Right lobe of liver (tissue), 6 donors: Measurements from ENCODE around the gene MAST4. TPM values are rescaled to one million over a fixed set of nuclear protein-coding genes. Genes with fewer than 3 reads are reported as not detected.

Source experiments
- ATAC-seq, 4 donors: fragments of 200-7000 bp; cut with Tn5 transposase; one replicate each; pipeline ENCODE4 v1.9.1; 2020; ENCODE audit warnings: mild to moderate bottlenecking in 4 of 4, moderate library complexity in 4 of 4
- DNase-seq, 3 donors: peaks; one replicate each; pipeline ENCODE4 v3.0.0-alpha.2; 2020
- H3K27ac ChIP-seq, 3 donors: fragments of 200-600 bp; one replicate each; pipeline ENCODE4 v1.8.0; 2022
- H3K27me3 ChIP-seq, 2 donors: fragments of 200-600 bp; one replicate each; pipeline ENCODE4 v1.8.0; 2022
- H3K36me3 ChIP-seq, 4 donors: fragments of 200-600 bp; sonication (generic) in 1 of 4; one replicate each; pipeline versions ENCODE4 v1.5.1 to v1.8.0; 2017 to 2022; ENCODE audit warnings: control low read depth in 1 of 4
- H3K4me1 ChIP-seq, 4 donors: fragments of 200-600 bp; sonication (generic) in 1 of 4; one replicate each; pipeline versions ENCODE4 v1.5.1 to v1.8.0; 2017 to 2022; ENCODE audit warnings: control low read depth in 1 of 4
- H3K4me3 ChIP-seq, 3 donors: fragments of 200-600 bp; one replicate each; pipeline ENCODE4 v1.8.0; 2022
- H3K9me3 ChIP-seq, 4 donors: fragments of 200-600 bp; sonication (generic) in 1 of 4; one replicate each; pipeline versions ENCODE4 v1.5.1 to v1.8.0; 2017 to 2022; ENCODE audit warnings: control low read depth in 1 of 4
- CTCF ChIP-seq, 4 donors: fragments of 200-600 bp in 3 of 4; fragments of 450-650 bp in 1 of 4; IDR thresholded peaks; one replicate each; pipeline versions ENCODE4 v1.5.1 to v1.8.0; 2016 to 2022; ENCODE audit warnings: antibody characterized with exemption in 4 of 4, mild to moderate bottlenecking in 2 of 4
- POLR2A ChIP-seq: fragments of 450-650 bp; IDR thresholded peaks from one replicate; pipeline ENCODE4 v1.6.1; 2017; ENCODE audit warnings: antibody characterized with exemption, mild to moderate bottlenecking
- WGBS: methylation state at CpG from one replicate; pipeline ENCODE4 v1.1.6; 2018; ENCODE audit warnings: low coverage, low lambda C conversion rate; ENCODE audit not compliant: insufficient coverage; ENCODE audit errors: missing lambda C conversion rate; 5-methylcytosine and 5-hydroxymethylcytosine counted together
- intact Hi-C, 2 donors: fragments of 100-400 bp; cut with DNase I; formaldehyde crosslinking; loops; one replicate each; pipeline versions ENCODE4 v1.11.2 to v1.14.1; 2022
- total RNA-seq, 6 experiments: library from RNA; depleted of rRNA in 2 of 6; stranded (reverse); fragments of >200 nt in 2 of 6; fragmentation: NEBNext Ultra II Directional in 3 of 6; extraction: Animal tissue kit (Norgen Biotek cat#: 25700) in 3 of 6; gene quantifications; one replicate each; pipeline versions ENCODE4 v1.1.0 to v1.2.4, GENCODE V29; 2016 to 2023
- donor health status: DM: no; HTN: yes; CAD: no.
- donor health status: DM: no; HTN: no; CAD: no.
- donor health status: DM: no; HTN: no; CAD: no.
- donor health status: DM: no; HTN: yes; CAD: no.
- donor health status: DM: no; HTN: yes; CAD: no.

The MAST4 gene
- total RNA-seq, 6 experiments from 2014 or later: 9.4 to 23.5 (median 13.9) TPM

GRCh38 chr5:66882606-66883227 is 286.5 kb downstream of the MAST4 start:
- H3K4me1 ChIP-seq: peaks cover 0 to 19% (median 5%) of the 10 kb centered on the region in 4 donors
- 48% methylated on average over 3 of the region's 3 CpGs for WGBS
- no peak overlapping the region for H3K27ac ChIP-seq
- DNase-seq: no peak
- no peaks in the 10 kb centered on the region for H3K36me3 ChIP-seq
- TF ChIP-seq POLR2A (no peak), CTCF (IDR thresholded peaks at IDR 0.05) (no peak)
- intact Hi-C loops: no loop called here
- ATAC-seq: peak in 1 of 4 donors; percentile 36
- H3K4me3 ChIP-seq: no peak overlapping the region
- no peaks in the 10 kb centered on the region for H3K9me3 ChIP-seq
- no peaks in the 10 kb centered on the region for H3K27me3 ChIP-seq

GRCh38 chr5:66884564-66885243 is 288.5 kb downstream of the MAST4 start:
- no peaks in the 10 kb centered on the region for H3K9me3 ChIP-seq
- no peak for TF ChIP-seq CTCF (IDR thresholded peaks at IDR 0.05)
- TF ChIP-seq POLR2A: no peak
- intact Hi-C loops: no loop called here
- no peaks in the 10 kb centered on the region for H3K27me3 ChIP-seq
- WGBS: 37% methylated on average over 10 of the region's 10 CpGs
- ATAC-seq (peak; percentile 26 to 71 (median 60)), DNase-seq (no peak)
- peaks cover 0 to 19% (median 5%) of the 10 kb centered on the region in 4 donors for H3K4me1 ChIP-seq
- no peak overlapping the region for H3K4me3 ChIP-seq
- H3K36me3 ChIP-seq: no peaks in the 10 kb centered on the region
- no peak overlapping the region for H3K27ac ChIP-seq

- Histone ChIP-seq H3K9me3 (no peaks in the 10 kb centered on the region), H3K27me3 (no peaks in the 10 kb centered on the region), H3K36me3 (no peaks in the 10 kb centered on the region), H3K27ac (no peak overlapping the region), H3K4me1 (peaks cover 0 to 14% (median 1%) of the 10 kb centered on the region in 4 donors), H3K4me3 (no peak overlapping the region)
- ATAC-seq (no peak), DNase-seq (no peak)
- TF ChIP-seq POLR2A (no peak), CTCF (IDR thresholded peaks at IDR 0.05) (no peak)
- intact Hi-C loops: no loop called here
- WGBS: 75% methylated on average over 1 of the region's 1 CpG
Measured at GRCh38 chr5:66886941-66887340, 290.7 kb downstream of the MAST4 start.

- Histone ChIP-seq H3K36me3 (no peaks in the 10 kb centered on the region), H3K4me3 (no peak overlapping the region), H3K9me3 (no peaks in the 10 kb centered on the region), H3K4me1 (no peaks in the 10 kb centered on the region), H3K27me3 (no peaks in the 10 kb centered on the region), H3K27ac (no peak overlapping the region)
- peak; percentile 26 to 51 (median 45) for ATAC-seq
- TF ChIP-seq CTCF (IDR thresholded peaks at IDR 0.05) (no peak), POLR2A (no peak)
- 22% methylated on average over 2 of the region's 2 CpGs for WGBS
- intact Hi-C loops: no loop called here
- no peak for DNase-seq
Measured at GRCh38 chr5:66888613-66889012, 292.4 kb downstream of the MAST4 start.
